ENCODE results near the gene APLP2.

- TF ChIP-seq EZH2phosphoT487 (IDR thresholded peaks at IDR 0.05; ENCODE audit: low read depth, severe bottlenecking, unreplicated experiment) = no peak
- TF ChIP-seq CTCF (IDR thresholded peaks at IDR 0.05; ENCODE audit: poor library complexity) = no peak
- TF ChIP-seq EZH2 (IDR thresholded peaks at IDR 0.05; ENCODE audit: borderline replicate concordance) = no peak
Measured at GRCh38 chr11:130096042-130096441, 26.3 kb downstream of the APLP2 start.

All from hepatocyte (in vitro differentiated cells).